ENCODE measurements around the gene TLE7.

DNA sequence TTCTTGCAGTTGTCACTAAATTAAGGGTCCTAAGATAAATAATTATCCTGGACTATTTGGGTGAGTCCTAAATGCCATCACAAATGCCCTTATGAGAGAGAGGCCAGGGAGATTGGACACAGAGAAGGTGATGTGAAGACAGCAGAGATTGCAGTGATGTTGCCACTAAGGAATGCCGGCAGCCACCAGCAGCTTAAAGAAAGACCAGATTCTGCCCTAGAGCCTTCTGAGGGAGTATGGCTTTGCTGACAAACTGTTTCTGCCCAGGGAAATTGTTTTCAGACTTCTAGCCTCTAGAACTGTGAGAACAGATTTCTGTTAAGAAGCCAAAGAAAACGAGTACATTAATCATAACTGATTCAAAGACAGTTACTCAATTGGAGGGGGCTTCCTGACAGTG lies 30.2 kb upstream of the TLE7 start:
- TF ChIP-seq FOS (IDR thresholded peaks at IDR 0.05; ENCODE audit: low read depth, low read length), result no peak
- no peak for TF ChIP-seq POLR2A (IDR thresholded peaks at IDR 0.05; ENCODE audit: low read depth, low read length)
- TF ChIP-seq BHLHE40 (IDR thresholded peaks at IDR 0.05; ENCODE audit: low read depth, low read length), result no peak
- TF ChIP-seq CTCF (conservative IDR thresholded peaks at IDR 0.05; ENCODE audit: low read depth, low read length), result no peak
- TF ChIP-seq RAD21 (IDR thresholded peaks at IDR 0.05; ENCODE audit: low read length), result no peak
